Spleen (tissue), 11 donors: ENCODE data around the gene RBM17. TPM values are rescaled to one million over a fixed set of nuclear protein-coding genes. Genes with fewer than 3 reads are reported as not detected.

Experiments used
- DNase-seq: peaks from one replicate; pipeline ENCODE4 v3.0.0-alpha.2; 2020
- H3K27ac ChIP-seq, 8 donors: fragments of 200-600 bp; sonication (generic) in 7 of 8; 1 replicate in 4 of 8; 2 replicates in 4 of 8; pipeline versions ENCODE4 v1.5.0 to v1.8.0; 2016 to 2021; ENCODE audit warnings: inconsistent platforms in 4 of 8, mild to moderate bottlenecking in 4 of 8, moderate library complexity in 1 of 8
- H3K27me3 ChIP-seq, 7 donors: fragments of 200-600 bp; sonication (generic) in 6 of 7; replicated peaks in 1 of 7; 1 replicate in 4 of 7; 2 replicates in 3 of 7; pipeline versions ENCODE4 v1.5.0 to v1.8.0; 2016 to 2021; ENCODE audit warnings: inconsistent platforms in 3 of 7, mild to moderate bottlenecking in 1 of 7
- H3K36me3 ChIP-seq, 6 donors: fragments of 200-600 bp; sonication (generic) in 5 of 6; 1 replicate in 4 of 6; 2 replicates in 2 of 6; pipeline versions ENCODE4 v1.5.0 to v1.8.0; 2016 to 2021; ENCODE audit warnings: inconsistent platforms in 2 of 6
- H3K4me1 ChIP-seq, 6 donors: fragments of 200-600 bp; sonication (generic) in 5 of 6; 1 replicate in 3 of 6; 2 replicates in 3 of 6; pipeline versions ENCODE4 v1.5.0 to v1.8.0; 2016 to 2021; ENCODE audit warnings: inconsistent platforms in 3 of 6
- H3K4me3 ChIP-seq, 8 donors: fragments of 200-600 bp; sonication (generic) in 7 of 8; 1 replicate in 4 of 8; 2 replicates in 4 of 8; pipeline versions ENCODE4 v1.5.0 to v1.8.0; 2016 to 2021; ENCODE audit warnings: inconsistent platforms in 4 of 8, mild to moderate bottlenecking in 4 of 8, moderate library complexity in 2 of 8
- H3K9me3 ChIP-seq, 8 donors: fragments of 200-600 bp; sonication (generic) in 7 of 8; 1 replicate in 4 of 8; 2 replicates in 4 of 8; pipeline versions ENCODE4 v1.5.0 to v1.8.0; 2016 to 2021; ENCODE audit warnings: inconsistent platforms in 4 of 8
- CTCF ChIP-seq, 11 experiments: fragments of 200-600 bp in 7 of 11; fragments of 450-650 bp in 4 of 11; sonication (generic) in 4 of 11; IDR thresholded peaks in 8 of 11; conservative IDR thresholded peaks in 3 of 11; 1 replicate in 7 of 11; 2 replicates in 4 of 11; pipeline versions ENCODE4 v1.4.0 to v1.8.0; 2016 to 2021; ENCODE audit warnings: antibody characterized with exemption in 11 of 11, inconsistent platforms in 4 of 11, mild to moderate bottlenecking in 1 of 11
- POLR2A ChIP-seq, 3 donors: fragments of 450-650 bp; IDR thresholded peaks; one replicate each; pipeline ENCODE4 v1.5.1; 2017; ENCODE audit warnings: antibody characterized with exemption in 3 of 3, mild to moderate bottlenecking in 1 of 3
- POLR2AphosphoS5 ChIP-seq, 3 donors: sonication (generic); formaldehyde crosslinking; IDR thresholded peaks; one replicate each; pipeline ENCODE4 v1.5.1; 2017; ENCODE audit warnings: antibody characterized with exemption in 3 of 3
- WGBS, 5 donors: extraction: QIAGEN DNeasy Blood & Tissue Kit in 3 of 5; methylation state at CpG; one replicate each; pipeline versions ENCODE4 v1.1.5 to v1.1.7; 2013 to 2018; 5-methylcytosine and 5-hydroxymethylcytosine counted together
- intact Hi-C: fragments of 100-400 bp; cut with DNase I; formaldehyde crosslinking; loops from one replicate; pipeline ENCODE4 v1.15.0; 2023; ENCODE audit warnings: low total_unique reads
- polyA plus RNA-seq, 3 donors: library from polyadenylated mRNA; stranded (reverse); fragments of 200-250 nt; gene quantifications; one replicate each; pipeline ENCODE4 v1.2.1, GENCODE V29; 2013
- total RNA-seq, 7 donors: library from RNA; depleted of rRNA in 3 of 7; stranded (reverse); fragments of >200 nt in 3 of 7; fragmentation: NEBNext Ultra II Directional in 4 of 7; extraction: Animal tissue kit (Norgen Biotek cat#: 25700) in 4 of 7; gene quantifications; one replicate each; pipeline versions ENCODE4 v1.1.0 to v1.2.1, GENCODE V29; 2016 to 2021
- donor health status: healthy with polysubstance abuse.
- donor health status: DM: no; HTN: no; CAD: no; lungs with moderate emphysema.
- donor health status: DM: no; HTN: no; CAD: no.
- donor health status: Bipolar disorder and iron deficiency.
- donor health status: healthy.
- donor health status: DM: no; HTN: no; CAD: no.
- donor health status: DM: yes; HTN: yes; CAD: no.

The RBM17 gene
- total and polyA plus RNA-seq, 10 donors, result 63.1 to 140 (median 111) TPM

GRCh38 chr10:6130848-6131470 is 42.1 kb downstream of the RBM17 start:
- WGBS, 5 donors, result 68 to 90% (median 88%) methylated on average over 6 to 7 of the region's 7 CpGs
- no peak for DNase-seq
- TF ChIP-seq POLR2AphosphoS5 (IDR thresholded peaks at IDR 0.05) (no peak), POLR2A (IDR thresholded peaks at IDR 0.05) (no peak), CTCF (IDR thresholded peaks at IDR 0.05 in 8 of 11, conservative IDR thresholded peaks at IDR 0.05 in 3 of 11) (no peak)
- Histone ChIP-seq H3K36me3 (no peaks in the 10 kb centered on the region), H3K4me1 (peaks cover 10 to 43% (median 28%) of the 10 kb centered on the region in 6 donors), H3K9me3 (no peaks in the 10 kb centered on the region), H3K4me3 (no peak overlapping the region), H3K27me3 (peaks cover 0 to 21% (median 0%) of the 10 kb centered on the region in 7 donors), H3K27ac (no peak overlapping the region)
- intact Hi-C loops, result no loop called here

DNA sequence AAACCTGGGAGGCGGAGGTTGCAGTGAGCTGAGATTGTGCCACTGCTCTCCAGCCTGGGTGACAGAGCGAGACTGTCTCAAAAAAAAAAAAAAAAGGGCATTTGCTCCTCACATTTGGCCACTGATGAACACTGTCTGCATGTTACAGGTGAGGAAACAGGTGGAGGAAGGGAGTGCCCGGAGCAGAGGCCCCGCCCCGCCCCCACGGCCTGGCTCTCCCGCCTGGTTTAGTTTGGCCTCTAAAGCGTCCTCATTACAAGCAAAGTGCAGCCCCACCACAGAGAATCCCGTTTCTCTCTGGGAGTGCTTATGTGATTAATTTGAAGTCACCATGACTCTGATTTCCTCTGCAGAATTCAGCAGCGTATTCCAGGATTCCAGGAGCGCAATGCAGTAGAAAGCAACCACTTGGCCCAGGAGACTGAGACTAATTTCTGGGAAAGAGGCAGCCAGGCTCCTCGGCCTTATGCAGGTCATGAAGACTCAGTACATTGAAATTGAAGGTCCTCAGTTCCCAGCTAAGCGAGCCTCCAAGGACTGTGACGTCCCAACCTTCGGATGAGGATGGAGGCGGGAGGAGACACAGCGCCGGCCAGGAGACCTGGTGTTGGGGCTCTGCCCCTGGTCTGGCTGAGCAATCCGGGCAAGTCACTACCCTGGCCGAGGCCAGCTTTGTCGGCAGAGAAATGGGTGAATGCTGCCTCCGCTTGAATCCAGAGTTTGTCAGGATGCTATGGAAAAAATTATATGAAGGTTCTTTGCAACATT is 44.7 kb downstream of the RBM17 start:
- H3K4me1 ChIP-seq, result peaks cover 5 to 29% (median 13%) of the 10 kb centered on the region in 6 donors
- 84 to 94% (median 90%) methylated on average over 22 of the region's 22 CpGs for WGBS, 5 donors
- no peaks in the 10 kb centered on the region for H3K36me3 ChIP-seq
- TF ChIP-seq POLR2A (IDR thresholded peaks at IDR 0.05), result no peak
- TF ChIP-seq CTCF (IDR thresholded peaks at IDR 0.05 in 8 of 11, conservative IDR thresholded peaks at IDR 0.05 in 3 of 11), result no peak
- TF ChIP-seq POLR2AphosphoS5 (IDR thresholded peaks at IDR 0.05), result no peak
- intact Hi-C loops, result no loop called here
- H3K27me3 ChIP-seq, result peaks cover 0 to 22% (median 0%) of the 10 kb centered on the region in 7 donors
- H3K27ac ChIP-seq, result no peak overlapping the region
- H3K9me3 ChIP-seq, result no peaks in the 10 kb centered on the region
- no peak overlapping the region for H3K4me3 ChIP-seq
- peak; percentile 70 for DNase-seq

DNA sequence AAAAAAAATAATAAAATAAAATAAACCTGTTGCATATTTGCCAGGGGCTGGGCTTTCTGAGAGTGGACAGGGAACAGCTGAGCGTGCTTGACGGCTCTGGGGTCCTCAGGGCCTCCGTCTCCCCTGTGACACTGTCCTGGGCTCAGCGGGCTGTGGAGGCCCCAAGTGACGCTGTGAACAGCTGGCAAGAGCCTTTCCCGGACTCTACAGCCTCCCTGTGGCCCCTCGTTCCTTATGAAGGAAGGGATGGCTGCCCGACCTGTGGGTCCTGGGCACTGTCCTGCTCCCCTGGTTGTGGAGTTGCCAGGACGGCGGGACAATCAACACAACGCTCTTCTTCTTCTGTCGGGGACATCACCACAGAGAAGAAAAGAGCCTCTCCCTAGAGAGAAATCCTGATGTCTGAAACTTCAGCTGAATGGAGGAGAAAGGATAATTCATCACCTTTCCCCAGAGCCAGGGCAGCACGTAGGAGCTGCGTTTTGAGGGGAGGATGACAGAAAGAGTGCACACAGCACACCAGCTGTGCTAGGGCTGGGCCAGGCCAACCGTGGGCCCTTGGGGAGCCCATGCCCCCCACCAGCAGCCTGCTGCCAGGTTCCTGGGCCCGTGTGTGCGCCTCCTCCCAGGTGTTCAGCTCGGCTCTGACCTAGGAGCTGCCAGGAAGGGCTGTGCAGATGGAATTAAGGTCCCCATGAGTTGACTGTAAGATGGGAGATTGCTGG is 45.4 kb downstream of the RBM17 start:
- no peaks in the 10 kb centered on the region for H3K36me3 ChIP-seq
- TF ChIP-seq POLR2AphosphoS5 (IDR thresholded peaks at IDR 0.05) (no peak), CTCF (IDR thresholded peaks at IDR 0.05 in 8 of 11, conservative IDR thresholded peaks at IDR 0.05 in 3 of 11) (no peak), POLR2A (IDR thresholded peaks at IDR 0.05) (no peak)
- no peaks in the 10 kb centered on the region for H3K9me3 ChIP-seq
- H3K4me1 ChIP-seq, result peaks cover under 1 to 21% (median 7%) of the 10 kb centered on the region in 6 donors
- H3K27me3 ChIP-seq, result peaks cover 0 to 15% (median 0%) of the 10 kb centered on the region in 7 donors
- intact Hi-C loops, result no loop called here
- no peak overlapping the region for H3K4me3 ChIP-seq
- 85 to 92% (median 87%) methylated on average over 18 of the region's 18 CpGs for WGBS, 5 donors
- H3K27ac ChIP-seq, result no peak overlapping the region
- DNase-seq, result peak; percentile 71
